Gastrocnemius medialis (tissue), 4 donors: ENCODE measurements around the gene MTG1.

Experiments
- POLR2A ChIP-seq, 2 donors: fragments of 450-650 bp; IDR thresholded peaks; one replicate each; pipeline ENCODE4 v1.6.1; 2017; ENCODE audit warnings: antibody characterized with exemption in 2 of 2, mild to moderate bottlenecking in 2 of 2, moderate library complexity in 2 of 2
- TF ChIP-seq, protein P1 (sequence below), 5 experiments: fragments of 450-650 bp in 3 of 5; fragments of 200-600 bp in 2 of 5; sonication (generic) in 2 of 5; IDR thresholded peaks in 4 of 5; conservative IDR thresholded peaks in 1 of 5; 1 replicate in 4 of 5; 2 replicates in 1 of 5; pipeline ENCODE4 v1.5.1; 2016 to 2019; ENCODE audit warnings: antibody characterized with exemption in 5 of 5, mild to moderate bottlenecking in 3 of 5, moderate library complexity in 3 of 5

DNA sequence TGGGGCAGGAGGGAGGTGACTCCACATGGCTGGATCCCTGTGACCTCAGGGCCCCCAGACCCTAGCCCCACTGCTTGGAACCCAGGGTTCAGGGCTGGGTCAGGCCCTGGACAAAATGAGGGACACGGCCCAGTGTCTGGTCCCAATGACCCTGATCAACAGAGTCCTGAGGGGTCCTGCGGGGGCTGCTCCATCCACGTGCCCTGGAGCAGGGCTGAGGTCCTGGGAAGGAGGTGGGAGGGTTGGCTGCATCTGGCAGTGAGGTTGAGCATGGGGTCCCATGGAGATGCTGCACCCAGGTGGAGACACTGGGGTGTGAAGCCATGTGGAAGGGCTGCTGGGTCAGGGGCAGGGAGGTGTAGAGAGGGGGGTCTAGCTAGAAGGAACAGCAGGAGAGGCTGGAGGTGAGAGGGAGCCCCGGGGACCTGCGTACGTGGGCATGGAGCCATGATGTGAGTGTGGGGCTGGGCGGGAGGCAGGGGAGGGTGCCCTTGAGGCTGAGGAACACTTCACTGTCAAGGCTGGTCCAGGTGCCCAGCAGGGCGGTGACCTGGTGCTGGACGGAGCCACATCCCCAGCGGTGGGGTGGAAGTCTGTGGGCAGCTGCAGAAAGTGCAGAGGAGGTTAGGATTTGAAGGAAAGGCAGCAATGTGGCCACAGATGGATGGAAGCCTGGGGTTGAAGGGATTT is 60.4 kb downstream of the MTG1 start:
- TF ChIP-seq, protein P1, sequence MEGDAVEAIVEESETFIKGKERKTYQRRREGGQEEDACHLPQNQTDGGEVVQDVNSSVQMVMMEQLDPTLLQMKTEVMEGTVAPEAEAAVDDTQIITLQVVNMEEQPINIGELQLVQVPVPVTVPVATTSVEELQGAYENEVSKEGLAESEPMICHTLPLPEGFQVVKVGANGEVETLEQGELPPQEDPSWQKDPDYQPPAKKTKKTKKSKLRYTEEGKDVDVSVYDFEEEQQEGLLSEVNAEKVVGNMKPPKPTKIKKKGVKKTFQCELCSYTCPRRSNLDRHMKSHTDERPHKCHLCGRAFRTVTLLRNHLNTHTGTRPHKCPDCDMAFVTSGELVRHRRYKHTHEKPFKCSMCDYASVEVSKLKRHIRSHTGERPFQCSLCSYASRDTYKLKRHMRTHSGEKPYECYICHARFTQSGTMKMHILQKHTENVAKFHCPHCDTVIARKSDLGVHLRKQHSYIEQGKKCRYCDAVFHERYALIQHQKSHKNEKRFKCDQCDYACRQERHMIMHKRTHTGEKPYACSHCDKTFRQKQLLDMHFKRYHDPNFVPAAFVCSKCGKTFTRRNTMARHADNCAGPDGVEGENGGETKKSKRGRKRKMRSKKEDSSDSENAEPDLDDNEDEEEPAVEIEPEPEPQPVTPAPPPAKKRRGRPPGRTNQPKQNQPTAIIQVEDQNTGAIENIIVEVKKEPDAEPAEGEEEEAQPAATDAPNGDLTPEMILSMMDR (IDR thresholded peaks at IDR 0.05 in 4 of 5, conservative IDR thresholded peaks at IDR 0.05 in 1 of 5): no peak
- no peak for TF ChIP-seq POLR2A (IDR thresholded peaks at IDR 0.05)
